K562 (cell line): ENCODE data around the gene MPC2. TPM values are rescaled to one million over a fixed set of nuclear protein-coding genes. Genes with fewer than 3 reads are reported as not detected.

ENCODE experiments used
- E2F8 ChIP-seq: fragments of 450-650 bp; IDR thresholded peaks from 2 replicates; pipeline ENCODE4 v1.7.1; 2018; ENCODE audit warnings: mild to moderate bottlenecking, low read depth; ENCODE audit not compliant: partially characterized antibody
- ESRRA ChIP-seq: fragments of 450-650 bp; IDR thresholded peaks from 2 replicates; pipeline ENCODE4 v1.6.1; 2014; ENCODE audit warnings: low read depth, mild to moderate bottlenecking, moderate library complexity, borderline replicate concordance
- HIVEP1 ChIP-seq: fragments of 250-450 bp; sonication (Bioruptor Pico); IDR thresholded peaks from 2 replicates; pipeline ENCODE4 v1.4.0; 2020; ENCODE audit warnings: mild to moderate bottlenecking
- HNRNPK ChIP-seq: fragments of 200-400 bp; formaldehyde crosslinking; IDR thresholded peaks from one replicate; pipeline ENCODE4 v1.6.1; 2018; ENCODE audit warnings: mild to moderate bottlenecking, low read depth, low read length; ENCODE audit not compliant: poor library complexity, severe bottlenecking
- NONO ChIP-seq, 2 experiments: fragments of 200-400 bp in 1 of 2; fragments of 450-650 bp in 1 of 2; formaldehyde crosslinking in 1 of 2; IDR thresholded peaks; 2 replicates each; pipeline ENCODE4 v1.6.1; 2017; ENCODE audit warnings: low read depth in 2 of 2, mild to moderate bottlenecking in 2 of 2, moderate library complexity in 2 of 2, low read length in 1 of 2
- NR1H2 ChIP-seq: sonication (generic); formaldehyde crosslinking; IDR thresholded peaks from 2 replicates; pipeline ENCODE4 v1.4.0; 2020; ENCODE audit warnings: mild to moderate bottlenecking, missing genetic modification reagents
- NR2C1 ChIP-seq, 2 experiments: fragments of 450-650 bp; IDR thresholded peaks; 2 replicates each; pipeline ENCODE4 v1.6.1; 2017; ENCODE audit warnings: mild to moderate bottlenecking in 2 of 2, antibody characterized with exemption in 1 of 2, inconsistent platforms in 1 of 2, missing compliant biosample characterization in 1 of 2, missing genetic modification characterization in 1 of 2
- NRF1 ChIP-seq, 2 experiments: fragments of 450-650 bp; IDR thresholded peaks in 1 of 2; conservative IDR thresholded peaks in 1 of 2; 2 replicates each; pipeline ENCODE4 v1.6.1; 2014; ENCODE audit warnings: mild to moderate bottlenecking in 2 of 2
- PCBP2 ChIP-seq: fragments of 200-400 bp; formaldehyde crosslinking; IDR thresholded peaks from 2 replicates; pipeline ENCODE4 v1.6.1; 2018; ENCODE audit warnings: low read length, low read depth, mild to moderate bottlenecking, moderate library complexity; ENCODE audit not compliant: poor library complexity, severe bottlenecking
- POLR2H ChIP-seq: IDR thresholded peaks from 2 replicates; pipeline ENCODE4 v1.6.1; 2016; ENCODE audit warnings: missing genetic modification characterization, low read depth, mild to moderate bottlenecking, control low read depth, missing compliant biosample characterization, moderate library complexity
- TBL1XR1 ChIP-seq, 2 experiments: IDR thresholded peaks; 2 replicates each; pipeline ENCODE4 v1.6.1; 2012; ENCODE audit warnings: improper control_type of control experiment in 2 of 2, low read length in 2 of 2, mild to moderate bottlenecking in 1 of 2
- TCF15 ChIP-seq: fragments of 250-450 bp; sonication (Bioruptor Pico); IDR thresholded peaks from 2 replicates; pipeline ENCODE4 v1.8.0; 2022; ENCODE audit warnings: moderate library complexity, mild to moderate bottlenecking, inconsistent platforms
- TEAD1 ChIP-seq, 2 experiments: fragments of 450-650 bp in 1 of 2; sonication (generic) in 1 of 2; formaldehyde crosslinking; IDR thresholded peaks; 2 replicates each; pipeline versions ENCODE4 v1.4.0 to v1.8.0; 2020 to 2022; ENCODE audit warnings: mild to moderate bottlenecking in 2 of 2, missing genetic modification reagents in 1 of 2
- TFAM ChIP-seq: fragments of 250-450 bp; sonication (Bioruptor Pico); conservative IDR thresholded peaks from 2 replicates; pipeline ENCODE4 v1.5.0; 2021; ENCODE audit warnings: mild to moderate bottlenecking, moderate library complexity
- ZBED1 ChIP-seq: IDR thresholded peaks from 2 replicates; pipeline ENCODE4 v1.6.1; 2014
- ZBTB2 ChIP-seq: fragments of 450-650 bp; IDR thresholded peaks from 2 replicates; pipeline ENCODE4 v1.6.1; 2016; ENCODE audit warnings: antibody characterized with exemption
- ZHX1 ChIP-seq: fragments of 150-350 bp; conservative IDR thresholded peaks from 2 replicates; pipeline ENCODE4 v1.6.1; 2014; ENCODE audit warnings: low read length
- ZNF212 ChIP-seq: fragments of 450-650 bp; formaldehyde crosslinking; IDR thresholded peaks from 2 replicates; pipeline ENCODE4 v1.4.0; 2020; ENCODE audit warnings: mild to moderate bottlenecking
- ZNF79 ChIP-seq: fragments of 250-450 bp; sonication (Bioruptor Pico); IDR thresholded peaks from 2 replicates; pipeline ENCODE4 v1.4.0; 2020; ENCODE audit warnings: low read depth, mild to moderate bottlenecking, moderate library complexity
- polyA plus RNA-seq, 8 experiments: library from polyadenylated mRNA; depleted of rRNA in 4 of 8; stranded (reverse) in 5 of 8; unstranded in 3 of 8; fragments of >200 nt; fragmentation: Nextera tagmentation in 2 of 8; fragmentation: Illumina TruSeq in 1 of 8; extraction: Ambion mirVana in 2 of 8; extraction: Trizol in 1 of 8; gene quantifications; 2 replicates each; pipeline versions ENCODE4 v1.2.1 to v1.2.3, GENCODE V29; 2011 to 2014; ENCODE audit warnings: inconsistent platforms in 1 of 8, missing spikeins in 1 of 8
- total RNA-seq, 7 experiments: library from RNA; depleted of rRNA in 6 of 7; stranded (reverse); fragments of >200 nt in 6 of 7; fragmentation: Illumina TruSeq in 2 of 7; extraction: Trizol in 2 of 7; gene quantifications; 2 replicates each; pipeline versions ENCODE4 v1.2.1 to v1.2.3, GENCODE V29; 2011 to 2021; ENCODE audit warnings: low replicate concordance in 1 of 7

MPC2 gene
- total and polyA plus RNA-seq, 9 of the 15 experiments (the other 6 are each of a cell fraction or from before 2014, with no cell fraction given), result 70.7 to 179 (median 144) TPM

GRCh38 chr1:167936068-167936929 lies 573 bp downstream of the MPC2 start, which contains the start of gene DCAF6 (continued):
- peak; percentile 87 for TF ChIP-seq ZBTB2
- peak; percentile 85 for TF ChIP-seq HNRNPK
- TF ChIP-seq ZBED1, result no peak
- TF ChIP-seq TCF15 (CRISPR knock-in tag), result peak; percentile 73; the same call in 1 of the 2 replicates
- peak; percentile 99 to 100 for TF ChIP-seq NRF1 (conservative IDR thresholded peaks at IDR 0.05 in 1 of 2, IDR thresholded peaks at IDR 0.05 in 1 of 2)
- peak; percentile 88 for TF ChIP-seq POLR2H (tag)
- no peak for TF ChIP-seq PCBP2
- TF ChIP-seq TFAM, result no peak
- no peak for TF ChIP-seq ZNF79 (CRISPR knock-in tag)
- 0 out of 2 replicates have a peak, but pooled peaks have one; percentile 63 for TF ChIP-seq HIVEP1
- peak in 1 of 2 experiments; percentile 39; a peak in 1 of 4 replicates for TF ChIP-seq NONO (IDR thresholded peaks at IDR 0.05; ENCODE audit: low read depth in 2 of 2, low read length in 1 of 2)
- TF ChIP-seq NR1H2 (CRISPR knock-in tag), result 0 out of 2 replicates have a peak, but pooled peaks have one; percentile 69
- TF ChIP-seq NR2C1 (IDR thresholded peaks at IDR 0.05), result peak; percentile 92
- TF ChIP-seq NR2C1 (tag; IDR thresholded peaks at IDR 0.05), result peak; percentile 94
- TF ChIP-seq ESRRA, result peak; percentile 64
- TF ChIP-seq E2F8, result peak; percentile 75
- TF ChIP-seq TEAD1 (CRISPR knock-in tag; IDR thresholded peaks at IDR 0.05), result peak; percentile 71 to 91; a peak in 3 of 4 replicates
- 0 out of 2 replicates have a peak, but pooled peaks have one; percentile 80 for TF ChIP-seq ZNF212 (CRISPR knock-in tag)
- TF ChIP-seq ZHX1, result 0 out of 2 replicates have a peak, but pooled peaks have one; percentile 67
- TF ChIP-seq TBL1XR1 (IDR thresholded peaks at IDR 0.05; ENCODE audit: low read length in 2 of 2), result peak in 1 of 2 experiments; percentile 46; a peak in 1 of 4 replicates
